IPS DF 19.7 (cell line): Measurements from ENCODE around the gene TSPOAP1.
"Not testable (repeated sequence)": the region's sequence is repeated elsewhere in the genome, so short reads cannot be mapped to it uniquely, and the experiment has no call there.

Source experiments
- DNase-seq: peaks from one replicate; pipeline ENCODE4 v3.0.0-alpha.2; 2013; ENCODE audit warnings: low read depth, low spot score

The TSPOAP1 gene

DNA sequence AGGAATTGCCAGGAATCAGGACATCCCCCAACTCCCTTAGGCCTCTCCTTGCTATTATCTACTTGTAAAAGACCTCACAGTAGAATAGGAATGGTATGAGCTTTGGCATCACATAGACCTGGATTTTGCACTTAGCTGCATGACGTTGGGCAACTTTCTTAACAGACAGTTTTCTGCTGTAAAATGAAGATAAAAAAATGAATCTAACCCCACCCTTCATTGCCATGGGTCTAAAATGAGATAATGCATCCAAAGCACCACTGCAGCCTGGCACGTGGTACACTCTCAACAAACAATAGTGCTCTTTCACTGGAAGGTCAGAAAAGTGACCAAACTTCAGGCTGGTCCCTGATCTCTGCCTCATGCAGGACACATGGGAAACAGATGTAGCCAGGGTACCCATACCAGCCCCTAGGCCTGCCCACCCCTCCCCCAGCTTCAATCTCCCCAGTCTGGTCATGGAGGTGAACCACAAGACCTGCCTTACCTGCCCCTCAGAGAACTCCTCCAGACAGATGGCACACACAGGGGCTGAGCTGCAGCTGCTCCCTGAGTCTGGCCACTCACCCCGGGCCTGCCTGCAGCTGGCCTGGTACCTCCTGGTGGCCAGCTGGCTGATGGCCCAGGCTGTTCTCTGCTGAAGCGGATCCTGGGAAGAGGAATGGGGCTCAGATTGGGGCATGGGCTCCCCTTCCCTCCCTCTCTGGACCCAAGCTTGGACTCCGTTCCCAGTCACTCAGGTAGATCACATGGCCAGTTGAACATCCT is 31.9 kb upstream of the TSPOAP1 start:
- DNase-seq, result no peak

- no peak for DNase-seq
Measured at GRCh38 chr17:58358408-58359172, 30.0 kb upstream of the TSPOAP1 start.

DNA sequence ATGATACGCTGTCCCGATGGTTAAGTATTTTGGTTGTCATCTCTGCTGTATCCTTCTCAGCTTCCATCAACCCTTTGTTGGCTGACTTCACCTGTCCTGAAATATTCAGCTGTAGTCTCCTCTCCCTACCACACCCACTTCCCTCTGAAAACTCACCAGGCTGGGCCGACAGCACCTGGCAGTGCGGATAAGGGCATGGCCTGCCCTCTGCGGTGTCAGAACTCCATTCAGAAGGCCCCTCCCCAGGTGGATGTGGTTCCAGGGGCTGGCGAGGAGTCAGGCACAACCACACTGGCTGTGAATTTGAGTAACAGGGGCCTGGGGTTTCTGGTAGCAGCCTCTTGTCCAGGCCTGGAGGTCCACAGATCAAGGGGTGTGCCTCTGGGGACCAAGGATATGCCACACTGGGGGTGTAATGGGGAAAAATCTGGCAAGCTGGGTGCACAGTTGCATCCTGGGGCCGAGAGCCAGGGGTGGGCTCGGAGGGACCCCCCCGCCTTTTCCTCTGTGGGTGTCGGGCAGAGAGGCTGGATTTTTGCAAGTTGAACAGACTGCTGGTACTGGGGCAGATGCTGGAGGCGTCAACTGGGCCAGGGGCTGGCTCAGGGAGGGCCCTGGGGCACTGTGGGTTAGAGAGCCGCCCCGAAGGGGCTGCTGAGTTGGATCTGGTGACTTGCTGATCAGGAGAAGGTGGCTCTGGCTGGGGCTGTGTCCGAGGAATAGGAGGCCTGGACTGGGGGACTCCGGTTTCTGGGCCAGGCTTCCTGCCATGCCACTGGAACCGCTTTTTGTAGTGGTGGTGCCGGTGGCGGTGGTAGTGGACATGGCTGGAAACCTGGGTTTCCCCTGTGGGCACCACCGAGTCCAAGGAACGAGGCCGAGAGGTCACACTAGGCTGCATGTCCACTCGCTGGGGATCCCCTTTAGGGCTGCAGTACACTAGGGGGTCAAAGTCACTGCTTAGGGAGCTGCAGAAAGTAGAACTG is 29.0 kb upstream of the TSPOAP1 start:
- DNase-seq, result no peak

GRCh38 chr17:58356231-58356630 is 27.6 kb upstream of the TSPOAP1 start:
- DNase-seq, result no peak

- no peak for DNase-seq
Measured at GRCh38 chr17:58354541-58355216, 26.1 kb upstream of the TSPOAP1 start.

- no peak for DNase-seq
Measured at GRCh38 chr17:58353389-58353825, 24.8 kb upstream of the TSPOAP1 start.

- no peak for DNase-seq
Measured at GRCh38 chr17:58352596-58353388, 24.2 kb upstream of the TSPOAP1 start.

- DNase-seq, result no peak
Measured at GRCh38 chr17:58351831-58352595, 23.4 kb upstream of the TSPOAP1 start, which contains the start of gene SUPT4H1. TSS of gene SUPT4H1 (minus strand) at chr17:58352201. CDS start at chr17:58352135, 66 bp downstream.

DNA sequence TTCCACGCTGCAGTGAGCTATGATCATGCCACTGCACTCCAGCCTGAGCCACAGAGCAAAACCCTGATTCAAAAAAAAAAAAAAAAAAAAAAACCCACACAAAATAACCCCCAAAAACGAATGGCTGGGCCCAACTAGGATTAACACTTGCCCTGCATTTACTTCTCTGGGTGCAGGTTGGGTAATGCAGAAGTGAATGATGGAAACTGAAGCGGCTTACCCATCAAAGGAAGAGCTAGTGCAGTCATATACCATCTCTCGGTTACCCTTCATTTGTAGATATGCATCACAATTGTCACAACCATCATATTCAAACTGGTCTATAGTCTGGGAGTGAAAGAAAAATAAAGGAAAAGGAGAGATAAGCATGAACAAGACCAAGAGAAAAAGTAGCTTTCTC is 22.6 kb upstream of the TSPOAP1 start:
- no peak for DNase-seq

DNA sequence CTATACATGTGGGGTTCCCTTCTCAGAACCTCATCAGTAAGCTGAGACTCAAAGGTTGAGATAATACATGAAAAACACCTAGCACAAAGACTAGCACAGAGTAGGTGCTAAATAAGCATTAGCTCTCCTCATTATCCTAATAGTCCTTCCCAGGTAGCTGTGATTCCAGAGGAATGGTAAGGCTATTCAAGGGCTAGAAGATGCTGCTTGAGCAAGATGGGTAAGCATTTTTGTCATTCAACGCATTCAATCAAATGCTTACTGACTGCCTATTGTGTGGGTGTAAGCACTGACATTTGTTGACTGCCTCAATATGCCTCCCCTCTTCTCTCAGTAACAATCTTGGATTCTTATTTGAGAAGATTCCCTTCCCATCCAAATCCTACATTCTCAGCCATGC is 19.4 kb upstream of the TSPOAP1 start:
- DNase-seq, result no peak

DNA sequence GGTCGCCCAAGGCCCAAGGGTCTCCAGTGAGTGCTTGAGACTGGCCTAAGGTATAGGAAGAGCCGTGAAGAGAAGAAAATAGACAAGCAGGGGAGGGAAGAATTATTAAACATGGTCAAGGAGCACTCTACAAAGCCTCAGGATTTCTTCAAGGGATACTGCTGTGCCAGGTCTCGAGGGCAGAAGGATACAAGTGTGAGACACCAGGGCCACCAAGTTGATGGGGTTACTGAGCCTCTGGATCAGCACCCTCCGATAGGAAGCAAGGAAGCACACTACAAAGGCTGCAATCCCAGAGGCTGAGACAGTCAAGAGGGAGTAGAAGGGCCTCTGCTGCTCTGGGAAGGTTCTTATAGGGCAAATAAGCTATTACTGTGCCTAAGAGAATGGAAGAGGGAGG is 16.9 kb upstream of the TSPOAP1 start:
- DNase-seq, result no peak

- DNase-seq, result no peak
Measured at GRCh38 chr17:58344791-58345157, 16.2 kb upstream of the TSPOAP1 start.

DNA sequence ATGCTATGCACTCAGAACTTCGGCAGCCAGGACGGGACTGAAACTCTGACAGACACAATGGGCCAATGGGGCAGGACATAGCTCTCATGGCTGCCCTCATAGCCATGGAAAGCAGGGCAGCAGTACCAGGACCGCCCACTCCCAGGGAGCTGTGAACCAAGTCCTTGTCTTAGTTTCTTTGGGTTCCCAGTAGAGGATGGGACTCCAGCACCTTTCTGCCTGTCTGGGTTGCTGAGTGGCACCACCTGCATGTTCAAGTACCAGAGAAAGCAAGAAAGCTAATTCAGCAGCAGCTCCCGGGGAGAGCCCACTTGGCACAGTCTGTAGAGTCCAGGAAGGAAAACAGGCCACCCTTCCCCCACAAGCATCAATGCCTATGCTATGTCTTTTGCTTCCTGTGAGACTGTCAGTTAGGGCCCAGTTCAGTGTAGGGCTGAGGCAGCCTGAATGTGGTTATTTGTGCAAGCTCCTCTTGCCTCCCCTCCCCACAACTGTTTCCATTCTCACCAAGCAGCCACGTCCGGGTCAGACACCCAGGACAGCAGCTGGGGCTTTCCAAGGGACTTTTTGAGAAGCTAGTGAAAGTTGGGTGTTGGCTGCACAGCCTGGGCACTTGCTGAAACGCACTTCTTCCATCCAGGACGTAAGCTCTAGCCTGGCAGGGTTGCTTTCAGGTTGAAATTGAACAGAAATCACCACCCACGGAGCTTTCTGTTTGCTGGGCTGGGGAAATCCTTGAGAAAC is 15.6 kb upstream of the TSPOAP1 start:
- DNase-seq, result no peak

GRCh38 chr17:58343131-58343530 is 14.5 kb upstream of the TSPOAP1 start:
- DNase-seq, result no peak

DNA sequence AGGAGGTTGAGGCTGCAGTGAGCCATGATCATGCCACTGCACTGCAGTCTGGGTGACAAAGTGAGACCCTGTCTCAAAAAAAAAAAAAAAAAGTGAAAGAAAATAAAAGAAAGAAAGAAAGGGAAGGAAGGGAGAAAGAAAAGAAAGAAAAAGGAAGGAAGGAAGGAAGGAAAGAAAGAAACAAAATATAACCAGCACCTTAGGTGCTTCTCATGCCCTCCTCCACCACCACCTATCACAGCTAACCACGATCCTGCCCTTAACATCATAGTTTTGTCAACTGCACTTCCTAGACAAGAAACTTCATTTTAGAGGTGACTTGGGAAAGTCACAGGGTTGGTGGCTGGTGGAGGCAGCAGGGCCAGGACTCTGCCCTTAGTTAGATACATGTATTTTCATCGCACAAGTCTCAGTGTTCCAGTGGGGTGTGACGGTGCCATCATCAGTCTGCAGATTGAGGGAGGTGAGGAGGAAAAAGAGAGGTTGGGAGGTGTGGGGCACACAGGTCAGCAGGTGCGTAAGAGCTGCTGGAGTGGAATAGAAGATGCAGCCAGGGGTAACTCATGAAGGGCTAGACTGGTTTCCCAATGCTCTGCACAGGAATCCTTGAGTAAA is 13.4 kb upstream of the TSPOAP1 start:
- DNase-seq, result no peak

GRCh38 chr17:58341136-58341860 is 12.7 kb upstream of the TSPOAP1 start:
- DNase-seq, result not testable (repeated sequence)

GRCh38 chr17:58340405-58340876 is 11.8 kb upstream of the TSPOAP1 start:
- DNase-seq, result no peak
